Heart left ventricle (tissue), 16 donors: ENCODE measurements around the gene CYP20A1. TPM values are rescaled to one million over a fixed set of nuclear protein-coding genes. Genes with fewer than 3 reads are reported as not detected.

Experiments used
- ATAC-seq, 4 donors: fragments of 200-7000 bp; cut with Tn5 transposase; one replicate each; pipeline ENCODE4 v1.9.1; 2020 to 2022; ENCODE audit warnings: moderate library complexity in 4 of 4, mild to moderate bottlenecking in 3 of 4, moderate number of reproducible peaks in 1 of 4
- DNase-seq, 5 donors: peaks; one replicate each; pipeline ENCODE4 v3.0.0-alpha.2; 2020
- H3K27ac ChIP-seq, 12 donors: fragments of 200-600 bp; sonication (generic) in 4 of 12; one replicate each; pipeline versions ENCODE4 v1.5.0 to v1.8.0; 2016 to 2022; ENCODE audit warnings: mild to moderate bottlenecking in 2 of 12
- H3K27me3 ChIP-seq, 9 donors: fragments of 200-600 bp; sonication (generic) in 2 of 9; one replicate each; pipeline versions ENCODE4 v1.5.1 to v1.8.0; 2016 to 2022; ENCODE audit warnings: mild to moderate bottlenecking in 3 of 9
- H3K36me3 ChIP-seq, 9 donors: fragments of 200-600 bp; sonication (generic) in 2 of 9; one replicate each; pipeline versions ENCODE4 v1.5.0 to v1.8.0; 2018 to 2022; ENCODE audit warnings: mild to moderate bottlenecking in 2 of 9
- H3K4me1 ChIP-seq, 12 donors: fragments of 200-600 bp; sonication (generic) in 4 of 12; one replicate each; pipeline versions ENCODE4 v1.5.0 to v1.8.0; 2016 to 2022; ENCODE audit warnings: mild to moderate bottlenecking in 3 of 12
- H3K4me3 ChIP-seq, 12 donors: fragments of 200-600 bp; sonication (generic) in 4 of 12; one replicate each; pipeline versions ENCODE4 v1.5.0 to v1.8.0; 2017 to 2022; ENCODE audit warnings: mild to moderate bottlenecking in 9 of 12, moderate library complexity in 4 of 12
- H3K9me3 ChIP-seq, 12 donors: fragments of 200-600 bp; sonication (generic) in 4 of 12; one replicate each; pipeline versions ENCODE4 v1.5.0 to v1.8.0; 2016 to 2022; ENCODE audit warnings: mild to moderate bottlenecking in 1 of 12
- POLR2A ChIP-seq, 2 donors: fragments of 450-650 bp; IDR thresholded peaks; one replicate each; pipeline ENCODE4 v1.6.1; 2017; ENCODE audit warnings: antibody characterized with exemption in 2 of 2, mild to moderate bottlenecking in 2 of 2, moderate library complexity in 2 of 2
- WGBS, 4 donors: extraction: QIAGEN DNeasy Blood & Tissue Kit in 2 of 4; methylation state at CpG; one replicate each; pipeline versions ENCODE4 v1.1.5 to v1.1.7; 2013 to 2018; 5-methylcytosine and 5-hydroxymethylcytosine counted together
- intact Hi-C, 10 donors: fragments of 100-400 bp; cut with DNase I; formaldehyde crosslinking; loops; one replicate each; pipeline versions ENCODE4 v1.11.1 to v1.14.2; 2022
- polyA plus RNA-seq, 2 donors: library from polyadenylated mRNA; stranded (reverse); fragments of 200-250 nt; gene quantifications; one replicate each; pipeline ENCODE4 v1.2.3, GENCODE V29; 2013
- total RNA-seq, 9 donors: library from RNA; depleted of rRNA in 2 of 9; stranded (reverse); fragments of >200 nt in 2 of 9; fragmentation: NEBNext Ultra II Directional in 3 of 9; extraction: Animal tissue kit (Norgen Biotek cat#: 25700) in 3 of 9; gene quantifications; one replicate each; pipeline versions ENCODE4 v1.1.0 to v1.2.4, GENCODE V29; 2016 to 2023
- TF ChIP-seq, protein P1 (sequence below), 12 donors: fragments of 200-600 bp; sonication (generic) in 4 of 12; IDR thresholded peaks; one replicate each; pipeline versions ENCODE4 v1.5.0 to v1.8.0; 2018 to 2022; ENCODE audit warnings: antibody characterized with exemption in 12 of 12, mild to moderate bottlenecking in 5 of 12
- donor health status: ischemic (EF 13 %, LVEDD 7.1; RV severe dilation, severe dysfunction).
- donor health status: healthy with polysubstance abuse.
- donor health status: DM: no; HTN: yes; CAD: no.
- donor health status: DM: no; HTN: no; CAD: no.
- donor health status: ischemic (EF 25% LVEDD 6.9; RV normal size, moderate dysfunction).
- donor health status: ischemic (EF 25% LVEDD 5.7; RV mildly dilated, moderate dysfunction).
- donor health status: healthy.
- donor health status: DM: yes; HTN: yes; CAD: no.
- donor health status: ischemic (EF 35%, LVEDD 5.7; RV mildly dilated, moderate dysfunction).
- donor health status: nonischemic (EF 11% LVEDD 7.7; RV severe dilation, severe dysfunction).
- donor health status: DM: yes; HTN: yes; CAD: no.
- donor health status: PGD.
- donor health status: ischemic (EF 29% LVEDD 5.4; RV normal size, mild dysfunction).
- donor health status: nonischemic (EF 23%, LVEDD 6.1; RV moderate dilation, normal function).

The CYP20A1 gene
- total and polyA plus RNA-seq, 11 donors, result 5.9 to 18.8 (median 13.8) TPM

DNA sequence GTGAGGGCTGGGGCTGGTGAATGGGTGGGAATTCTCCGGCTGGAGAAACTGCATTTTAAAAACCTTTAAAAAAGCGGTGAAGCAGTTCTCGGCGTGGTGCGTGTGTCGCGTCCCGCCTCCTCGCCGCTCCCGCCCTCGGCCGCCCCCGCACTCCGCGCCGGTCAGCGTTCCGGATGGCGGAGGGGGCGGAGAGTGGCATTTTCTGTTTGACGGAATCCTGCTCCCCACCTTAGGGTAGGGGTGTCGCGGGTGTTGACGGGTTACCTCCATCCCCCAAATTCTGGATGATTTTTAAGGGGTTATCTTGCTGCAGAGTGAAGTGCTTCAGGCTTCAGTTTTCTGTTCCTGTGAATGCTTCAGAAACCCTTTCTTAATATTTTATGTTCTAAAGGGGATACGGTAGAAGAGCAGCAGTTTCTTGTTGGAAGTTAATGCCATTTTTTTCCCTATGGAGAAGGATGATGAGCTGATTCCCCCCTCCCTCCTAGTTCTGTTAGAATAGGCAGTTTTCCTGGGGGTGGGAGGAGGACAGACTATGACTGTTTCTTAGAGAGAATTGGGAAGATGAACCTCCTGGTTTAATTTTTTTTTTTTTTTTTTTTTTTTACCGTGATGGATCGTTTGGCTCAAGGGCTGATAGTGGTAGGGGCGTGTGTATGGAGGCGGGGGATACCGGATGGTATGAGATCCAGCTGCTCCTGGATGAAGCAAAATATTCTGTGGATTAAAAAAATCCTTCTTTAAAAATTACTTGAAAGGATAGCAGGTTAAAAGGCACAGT lies 90.1 kb downstream of the CYP20A1 start:
- intact Hi-C loops, result loop anchor here in 2 of 10 donors (2.0 to 10.0 kb wide), 4 partner anchors 38 to 116 kb away; partner anchors contain the start of gene CYP20A1 (in 2 of the 2)
- Histone ChIP-seq H3K4me3 (peak overlapping the region; percentile 66 to 100 (median 92)), H3K27ac (peak overlapping the region; percentile 39 to 94 (median 87)), H3K9me3 (no peaks in the 10 kb centered on the region), H3K36me3 (peaks cover 0 to under 1% (median 0%) of the 10 kb centered on the region in 9 donors), H3K27me3 (no peaks in the 10 kb centered on the region), H3K4me1 (peaks cover 0 to 45% (median 21%) of the 10 kb centered on the region in 12 donors)
- 1% methylated on average over 30 to 31 of the region's 31 CpGs for WGBS, 4 donors
- DNase-seq (peak; percentile 45 to 69 (median 55)), ATAC-seq (peak in 3 of 4 donors; percentile 60 to 69 (median 62))
- no peak for TF ChIP-seq POLR2A (IDR thresholded peaks at IDR 0.05)
- TF ChIP-seq, protein P1, sequence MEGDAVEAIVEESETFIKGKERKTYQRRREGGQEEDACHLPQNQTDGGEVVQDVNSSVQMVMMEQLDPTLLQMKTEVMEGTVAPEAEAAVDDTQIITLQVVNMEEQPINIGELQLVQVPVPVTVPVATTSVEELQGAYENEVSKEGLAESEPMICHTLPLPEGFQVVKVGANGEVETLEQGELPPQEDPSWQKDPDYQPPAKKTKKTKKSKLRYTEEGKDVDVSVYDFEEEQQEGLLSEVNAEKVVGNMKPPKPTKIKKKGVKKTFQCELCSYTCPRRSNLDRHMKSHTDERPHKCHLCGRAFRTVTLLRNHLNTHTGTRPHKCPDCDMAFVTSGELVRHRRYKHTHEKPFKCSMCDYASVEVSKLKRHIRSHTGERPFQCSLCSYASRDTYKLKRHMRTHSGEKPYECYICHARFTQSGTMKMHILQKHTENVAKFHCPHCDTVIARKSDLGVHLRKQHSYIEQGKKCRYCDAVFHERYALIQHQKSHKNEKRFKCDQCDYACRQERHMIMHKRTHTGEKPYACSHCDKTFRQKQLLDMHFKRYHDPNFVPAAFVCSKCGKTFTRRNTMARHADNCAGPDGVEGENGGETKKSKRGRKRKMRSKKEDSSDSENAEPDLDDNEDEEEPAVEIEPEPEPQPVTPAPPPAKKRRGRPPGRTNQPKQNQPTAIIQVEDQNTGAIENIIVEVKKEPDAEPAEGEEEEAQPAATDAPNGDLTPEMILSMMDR (IDR thresholded peaks at IDR 0.05), result no peak

- Histone ChIP-seq H3K36me3 (peaks cover 0 to 10% (median 0%) of the 10 kb centered on the region in 9 donors), H3K4me3 (peak overlapping the region in 2 of 12 donors; percentile 1 to 90), H3K27ac (no peak overlapping the region), H3K9me3 (no peaks in the 10 kb centered on the region), H3K27me3 (no peaks in the 10 kb centered on the region), H3K4me1 (peaks cover 0 to 48% (median 21%) of the 10 kb centered on the region in 12 donors)
- ATAC-seq (no peak), DNase-seq (no peak)
- TF ChIP-seq, protein P1 (IDR thresholded peaks at IDR 0.05), result no peak
- TF ChIP-seq POLR2A (IDR thresholded peaks at IDR 0.05), result no peak
- intact Hi-C loops, result no loop called here
Observed at GRCh38 chr2:203330434-203330833, 91.6 kb downstream of the CYP20A1 start.

DNA sequence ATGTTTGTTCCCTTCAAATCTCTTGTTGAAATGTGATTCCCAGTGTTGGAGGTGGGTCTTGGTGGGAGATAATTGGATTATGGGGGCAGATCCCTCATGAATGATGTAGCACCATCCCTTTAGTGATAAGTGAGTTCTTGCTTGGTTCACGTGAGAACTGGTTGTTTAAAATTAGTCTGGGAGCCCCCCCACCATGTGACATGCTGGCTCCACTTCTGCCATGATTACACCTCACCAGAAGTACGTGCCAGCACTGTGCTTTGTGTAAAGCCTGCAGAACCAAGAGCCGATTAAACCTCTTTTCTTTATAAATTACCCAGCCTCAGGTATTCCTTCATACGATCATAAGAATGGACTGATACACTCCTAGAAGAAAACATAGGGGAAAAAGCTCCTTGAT lies 99.5 kb downstream of the CYP20A1 start:
- H3K4me3 ChIP-seq, result no peak overlapping the region
- no peaks in the 10 kb centered on the region for H3K9me3 ChIP-seq
- H3K27me3 ChIP-seq, result no peaks in the 10 kb centered on the region
- H3K27ac ChIP-seq, result peak overlapping the region in 5 of 12 donors; percentile 28 to 66 (median 31)
- H3K4me1 ChIP-seq, result peaks cover 0 to 43% (median 15%) of the 10 kb centered on the region in 12 donors
- H3K36me3 ChIP-seq, result peaks cover 0 to 10% (median 0%) of the 10 kb centered on the region in 9 donors
- intact Hi-C loops, result no loop called here
- ATAC-seq, result peak; percentile 62 to 80 (median 67)
- TF ChIP-seq, protein P1 (IDR thresholded peaks at IDR 0.05), result no peak
- TF ChIP-seq POLR2A (IDR thresholded peaks at IDR 0.05), result no peak
- WGBS, 4 donors, result 47 to 63% (median 54%) methylated on average over 4 of the region's 4 CpGs
- peak in 3 of 5 donors; percentile 26 to 48 (median 27) for DNase-seq

- ATAC-seq (peak in 3 of 4 donors; percentile 18 to 58 (median 41)), DNase-seq (no peak)
- Histone ChIP-seq H3K36me3 (peaks cover 0 to 15% (median 3%) of the 10 kb centered on the region in 9 donors), H3K27me3 (no peaks in the 10 kb centered on the region), H3K4me3 (no peak overlapping the region), H3K9me3 (no peaks in the 10 kb centered on the region), H3K4me1 (peaks cover 0 to 36% (median 11%) of the 10 kb centered on the region in 12 donors), H3K27ac (peak overlapping the region in 2 of 12 donors; percentile 16 to 32)
- intact Hi-C loops, result loop anchor here in 1 of 10 donors (10.0 kb wide), 1 partner anchor 64 kb away; no protein-coding TSS in a partner anchor
- WGBS, 4 donors, result 84 to 85% (median 85%) methylated on average over 6 of the region's 6 CpGs
- no peak for TF ChIP-seq POLR2A (IDR thresholded peaks at IDR 0.05)
- TF ChIP-seq, protein P1 (IDR thresholded peaks at IDR 0.05), result no peak
Observed at GRCh38 chr2:203340791-203341487, 102.1 kb downstream of the CYP20A1 start.
